CD4-positive, alpha-beta T cell (primary cell): ENCODE results near the gene FBL. TPM values are rescaled to one million over a fixed set of nuclear protein-coding genes. Genes with fewer than 3 reads are reported as not detected.

Experiments used
- ATAC-seq: fragments of 200-7000 bp; cut with Tn5 transposase; one replicate; pipeline ENCODE4 v1.10.0; 2022; ENCODE audit warnings: mild to moderate bottlenecking; ENCODE audit not compliant: poor library complexity
- CTCF ChIA-PET: fragments of 350-600 bp; sonication (Branson Sonifier 250); formaldehyde crosslinking; loops from one replicate; lab custom pipeline; 2021; ENCODE audit warnings: antibody characterized with exemption, inconsistent platforms; lab: Charles Lee
- POLR2A ChIA-PET: fragments of 350-600 bp; sonication (Branson Sonifier 250); formaldehyde crosslinking; loops from one replicate; lab custom pipeline; 2021; ENCODE audit warnings: antibody characterized with exemption, inconsistent platforms; lab: Charles Lee
- DNase-seq, 14 experiments: peaks; one replicate each; pipeline ENCODE4 v3.0.0-alpha.2; 2013 to 2020; ENCODE audit warnings: mixed read lengths in 2 of 14
- H3K27ac ChIP-seq, 2 donors: one replicate each; pipeline versions ENCODE4 v1.5.1 to v1.7.0; 2013; ENCODE audit warnings: low read length in 2 of 2, low read depth in 1 of 2, mild to moderate bottlenecking in 1 of 2
- H3K27me3 ChIP-seq, 2 experiments: 1 replicate in 1 of 2; 2 replicates in 1 of 2; pipeline versions ENCODE4 v1.6.1 to v1.7.0; 2013; ENCODE audit warnings: low read length in 2 of 2, control low read depth in 1 of 2, mild to moderate bottlenecking in 1 of 2, moderate library complexity in 1 of 2; ENCODE audit not compliant: insufficient read depth in 2 of 2, control insufficient read depth in 1 of 2
- H3K36me3 ChIP-seq: one replicate; pipeline ENCODE4 v1.6.1; 2013; ENCODE audit warnings: low read length, control low read depth; ENCODE audit not compliant: insufficient read depth
- H3K4me1 ChIP-seq: one replicate; pipeline ENCODE4 v1.6.1; 2013; ENCODE audit warnings: low read length, control low read depth; ENCODE audit not compliant: insufficient read depth
- H3K4me3 ChIP-seq: one replicate; pipeline ENCODE4 v1.5.1; 2013; ENCODE audit warnings: mild to moderate bottlenecking, low read length, moderate library complexity
- H3K9me3 ChIP-seq, 2 experiments: 1 replicate in 1 of 2; 2 replicates in 1 of 2; pipeline versions ENCODE4 v1.6.1 to v1.7.0; 2013; ENCODE audit warnings: low read length in 2 of 2, mild to moderate bottlenecking in 2 of 2, control low read depth in 1 of 2, moderate library complexity in 1 of 2; ENCODE audit not compliant: control insufficient read depth in 1 of 2, insufficient read depth in 1 of 2
- H3K27ac Mint-ChIP-seq: one replicate; pipeline ENCODE4 v1.8.0; 2020; ENCODE audit warnings: mixed read lengths
- H3K27me3 Mint-ChIP-seq: one replicate; pipeline ENCODE4 v1.8.0; 2021; ENCODE audit warnings: mixed read lengths
- H3K36me3 Mint-ChIP-seq: one replicate; pipeline ENCODE4 v1.8.0; 2021; ENCODE audit warnings: low read depth, mixed read lengths
- H3K4me1 Mint-ChIP-seq: one replicate; pipeline ENCODE4 v1.8.0; 2021; ENCODE audit warnings: low read depth, mixed read lengths
- H3K4me3 Mint-ChIP-seq: one replicate; pipeline ENCODE4 v1.8.0; 2020; ENCODE audit warnings: mild to moderate bottlenecking, mixed read lengths
- H3K9me3 Mint-ChIP-seq: one replicate; pipeline ENCODE4 v1.8.0; 2020; ENCODE audit warnings: mixed read lengths
- CTCF ChIP-seq: fragments of 200-600 bp; IDR thresholded peaks from one replicate; pipeline ENCODE4 v1.8.0; 2022; ENCODE audit warnings: antibody characterized with exemption, mild to moderate bottlenecking
- intact Hi-C, 2 experiments: fragments of 100-400 bp; cut with DNase I in 1 of 2; cut with micrococcal nuclease in 1 of 2; formaldehyde crosslinking; loops; one replicate each; pipeline versions ENCODE4 v1.15.1 to v1.9.0; 2023 to 2025; cut with DNase I, micrococcal nuclease
- total RNA-seq, 174 experiments: library from RNA in 2 of 174; stranded (reverse) in 2 of 174; gene quantifications; one replicate each; pipeline ENCODE4 v1.2.3 and lab custom pipeline; 2021 to 2026

Gene FBL
- total RNA-seq, 2 experiments from 2014 or later: 267 to 287 TPM

- H3K9me3 Mint-ChIP-seq: no peaks in the 10 kb centered on the region
- no peak for TF ChIP-seq CTCF
- ATAC-seq (no peak), DNase-seq (no peak)
- ChIA-PET CTCF (no interaction called here), POLR2A (no interaction called here)
- H3K4me1 ChIP-seq: peaks cover 12% of the 10 kb centered on the region
- no peaks in the 10 kb centered on the region for H3K36me3 ChIP-seq
- peaks cover 10% of the 10 kb centered on the region for H3K27me3 Mint-ChIP-seq
- H3K27ac ChIP-seq: no peak overlapping the region
- no peaks in the 10 kb centered on the region for H3K36me3 Mint-ChIP-seq
- H3K9me3 ChIP-seq: no peaks in the 10 kb centered on the region
- peaks cover 15% of the 10 kb centered on the region for H3K4me1 Mint-ChIP-seq
- H3K4me3 Mint-ChIP-seq: no peak overlapping the region
- H3K27ac Mint-ChIP-seq: no peak overlapping the region
- intact Hi-C loops: no loop called here
- H3K27me3 ChIP-seq: no peaks in the 10 kb centered on the region
- H3K4me3 ChIP-seq: no peak overlapping the region
Observed at GRCh38 chr19:39850892-39851291, 4.7 kb upstream of the FBL start.

- no peak for ATAC-seq
- Histone ChIP-seq H3K4me1 (peaks cover 35% of the 10 kb centered on the region), H3K36me3 (no peaks in the 10 kb centered on the region), H3K9me3 (no peaks in the 10 kb centered on the region), H3K27ac (no peak overlapping the region), H3K27me3 (no peaks in the 10 kb centered on the region), H3K4me3 (no peak overlapping the region)
- peaks cover 38% of the 10 kb centered on the region for H3K4me1 Mint-ChIP-seq
- ChIA-PET POLR2A (no interaction called here), CTCF (no interaction called here)
- H3K27me3 Mint-ChIP-seq: no peaks in the 10 kb centered on the region
- TF ChIP-seq CTCF: no peak
- no peaks in the 10 kb centered on the region for H3K9me3 Mint-ChIP-seq
- intact Hi-C loops: loop anchor here in 1 of 2 experiments (10.0 kb wide), 1 partner anchor 294 kb away; no protein-coding TSS in a partner anchor
- no peak overlapping the region for H3K4me3 Mint-ChIP-seq
- H3K36me3 Mint-ChIP-seq: peaks cover 5% of the 10 kb centered on the region
- no peak for DNase-seq
- no peak overlapping the region for H3K27ac Mint-ChIP-seq
Observed at GRCh38 chr19:39848392-39848791, 2.2 kb upstream of the FBL start.

- CTCF ChIA-PET: no interaction called here
- Mint-ChIP-seq H3K9me3 (no peaks in the 10 kb centered on the region), H3K27ac (peak overlapping the region; percentile 92), H3K27me3 (no peaks in the 10 kb centered on the region), H3K36me3 (peaks cover 6% of the 10 kb centered on the region), H3K4me1 (peaks cover 45% of the 10 kb centered on the region), H3K4me3 (peak overlapping the region; percentile 30)
- ATAC-seq: no peak
- TF ChIP-seq CTCF: no peak
- POLR2A ChIA-PET: interaction anchor here (1.1 to 1.4 kb wide), 2 partner anchors 123 to 208 kb away, joined by 3 to 4 read pairs; partner anchors contain the start of genes PSMC4 and ZNF780B
- intact Hi-C loops: loop anchor here in 1 of 2 experiments (10.0 kb wide), 1 partner anchor 293 kb away; no protein-coding TSS in a partner anchor
- Histone ChIP-seq H3K27me3 (no peaks in the 10 kb centered on the region), H3K27ac (no peak overlapping the region), H3K4me1 (peaks cover 44% of the 10 kb centered on the region), H3K9me3 (no peaks in the 10 kb centered on the region), H3K4me3 (no peak overlapping the region), H3K36me3 (no peaks in the 10 kb centered on the region)
- no peak for DNase-seq
Observed at GRCh38 chr19:39847525-39847924, 1.3 kb upstream of the FBL start.
